HepG2 (cell line): ENCODE measurements around the gene IER5L. TPM values are rescaled to one million over a fixed set of nuclear protein-coding genes. Genes with fewer than 3 reads are reported as not detected.

Source experiments
- ARHGAP35 ChIP-seq: sonication (generic); formaldehyde crosslinking; IDR thresholded peaks from 2 replicates; pipeline ENCODE4 v1.9.0; 2022; ENCODE audit warnings: mild to moderate bottlenecking, inconsistent platforms, moderate library complexity, missing genetic modification reagents, borderline replicate concordance
- ELF1 ChIP-seq: sonication (generic); formaldehyde crosslinking; IDR thresholded peaks from 2 replicates; pipeline ENCODE4 v1.4.0; 2020; ENCODE audit warnings: missing genetic modification reagents
- HOXD1 ChIP-seq: sonication (generic); formaldehyde crosslinking; IDR thresholded peaks from 2 replicates; pipeline ENCODE4 v1.5.0; 2020; ENCODE audit warnings: missing genetic modification reagents
- JARID2 ChIP-seq: sonication (generic); formaldehyde crosslinking; IDR thresholded peaks from 2 replicates; pipeline ENCODE4 v1.8.1; 2023; ENCODE audit warnings: missing genetic modification reagents, inconsistent platforms; ENCODE audit not compliant: insufficient replicate concordance
- KDM5A ChIP-seq: fragments of 200-600 bp; sonication (generic); IDR thresholded peaks from 2 replicates; pipeline ENCODE4 v1.7.0; 2018; ENCODE audit warnings: antibody characterized with exemption, mild to moderate bottlenecking, low read length, borderline replicate concordance
- NAIF1 ChIP-seq: sonication (generic); formaldehyde crosslinking; IDR thresholded peaks from 2 replicates; pipeline ENCODE4 v1.5.0; 2020; ENCODE audit warnings: mild to moderate bottlenecking, missing genetic modification reagents, borderline replicate concordance
- NFE2L1 ChIP-seq: sonication (generic); formaldehyde crosslinking; IDR thresholded peaks from 2 replicates; pipeline ENCODE4 v1.4.0; 2020; ENCODE audit warnings: missing genetic modification reagents, mild to moderate bottlenecking, borderline replicate concordance
- SMAD1 ChIP-seq: sonication (generic); formaldehyde crosslinking; IDR thresholded peaks from 2 replicates; pipeline ENCODE4 v1.4.0; 2020; ENCODE audit warnings: missing genetic modification reagents, low read depth, mild to moderate bottlenecking, borderline replicate concordance
- TBX2 ChIP-seq: sonication (generic); formaldehyde crosslinking; IDR thresholded peaks from 2 replicates; pipeline ENCODE4 v1.5.0; 2020; ENCODE audit warnings: missing genetic modification reagents, mild to moderate bottlenecking, borderline replicate concordance
- UBTF ChIP-seq: sonication (generic); formaldehyde crosslinking; IDR thresholded peaks from 2 replicates; pipeline ENCODE4 v1.4.0; 2020; ENCODE audit warnings: mild to moderate bottlenecking, missing genetic modification reagents
- ZFP90 ChIP-seq: sonication (generic); formaldehyde crosslinking; IDR thresholded peaks from 2 replicates; pipeline ENCODE4 v1.8.0; 2022; ENCODE audit warnings: missing genetic modification reagents, mild to moderate bottlenecking, inconsistent platforms, borderline replicate concordance
- ZHX1 ChIP-seq: sonication (generic); formaldehyde crosslinking; IDR thresholded peaks from 2 replicates; pipeline ENCODE4 v1.8.1; 2022; ENCODE audit warnings: low read depth, mild to moderate bottlenecking, missing genetic modification reagents
- ZNF557 ChIP-seq: sonication (generic); formaldehyde crosslinking; IDR thresholded peaks from 2 replicates; pipeline ENCODE4 v1.4.0; 2020; ENCODE audit warnings: missing genetic modification reagents
- ZNF562 ChIP-seq: sonication (generic); formaldehyde crosslinking; IDR thresholded peaks from 2 replicates; pipeline ENCODE4 v1.8.0; 2022; ENCODE audit warnings: missing genetic modification reagents, borderline replicate concordance
- ZNF703 ChIP-seq: sonication (generic); formaldehyde crosslinking; IDR thresholded peaks from 2 replicates; pipeline ENCODE4 v1.5.1; 2020; ENCODE audit warnings: missing genetic modification reagents, mild to moderate bottlenecking, moderate library complexity, borderline replicate concordance
- ZNF790 ChIP-seq: sonication (generic); formaldehyde crosslinking; IDR thresholded peaks from 2 replicates; pipeline ENCODE4 v1.8.0; 2022; ENCODE audit warnings: missing genetic modification reagents, mild to moderate bottlenecking, borderline replicate concordance
- polyA plus RNA-seq, 8 experiments: library from polyadenylated mRNA; depleted of rRNA in 3 of 8; stranded (reverse) in 7 of 8; unstranded in 1 of 8; fragments of >200 nt; fragmentation: Illumina TruSeq in 4 of 8; extraction: Trizol in 4 of 8; gene quantifications; 2 replicates each; pipeline versions ENCODE4 v1.2.1 to v1.2.3, GENCODE V29; 2011 to 2016; ENCODE audit warnings: low read depth in 4 of 8, missing spikeins in 1 of 8, mixed read lengths in 1 of 8; ENCODE audit not compliant: insufficient read depth in 1 of 8
- total RNA-seq, 5 experiments: library from RNA; depleted of rRNA; stranded (reverse); fragments of >200 nt; fragmentation: Illumina TruSeq; extraction: Trizol; gene quantifications; 2 replicates each; pipeline ENCODE4 v1.2.3, GENCODE V29; 2016; ENCODE audit warnings: low read depth in 1 of 5
- TF ChIP-seq, protein P1 (sequence below): sonication (generic); formaldehyde crosslinking; IDR thresholded peaks from 2 replicates; pipeline ENCODE4 v1.5.0; 2020; ENCODE audit warnings: mild to moderate bottlenecking, missing genetic modification reagents, borderline replicate concordance
- TF ChIP-seq, protein P2 (sequence below): sonication (generic); formaldehyde crosslinking; IDR thresholded peaks from 2 replicates; pipeline ENCODE4 v1.4.0; 2020; ENCODE audit warnings: missing genetic modification reagents, borderline replicate concordance

Gene IER5L
- total and polyA plus RNA-seq, 2 of the 13 experiments (the other 11 are each of a cell fraction or from before 2014, with no cell fraction given) = 1.8 to 3.3 TPM

DNA sequence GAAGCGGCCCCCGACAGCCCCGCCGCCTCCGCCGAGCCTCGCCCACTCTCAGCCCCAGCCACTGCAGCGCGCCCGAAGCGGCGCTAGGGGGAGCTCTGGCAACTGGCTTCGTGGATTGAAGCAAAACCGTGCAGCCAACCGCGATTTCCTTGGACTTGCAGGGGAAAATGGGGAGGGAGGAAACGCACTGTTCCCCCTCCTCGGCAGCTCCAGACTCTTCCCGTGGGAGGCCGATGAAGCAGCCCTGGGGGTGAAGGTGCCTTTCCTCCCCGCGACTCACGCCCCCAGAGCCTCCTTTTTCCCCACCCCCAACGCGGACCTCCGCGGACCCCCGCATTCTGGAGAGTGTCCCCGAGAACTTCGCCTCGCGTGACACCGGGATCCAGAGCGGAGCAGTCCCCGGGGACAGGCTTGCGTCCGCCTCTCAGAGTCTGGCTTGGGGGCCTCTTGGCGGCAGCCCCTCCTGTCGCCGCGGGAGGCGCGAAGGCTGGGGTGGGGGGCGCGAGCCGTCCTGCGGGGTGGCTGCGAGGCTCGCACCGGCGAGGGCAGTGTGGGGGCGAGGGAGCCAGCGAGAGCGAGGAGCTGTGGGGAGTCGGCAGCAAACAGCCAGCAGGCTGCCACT, 3.8 kb downstream of the IER5L start (continued):
- TF ChIP-seq, protein P1, sequence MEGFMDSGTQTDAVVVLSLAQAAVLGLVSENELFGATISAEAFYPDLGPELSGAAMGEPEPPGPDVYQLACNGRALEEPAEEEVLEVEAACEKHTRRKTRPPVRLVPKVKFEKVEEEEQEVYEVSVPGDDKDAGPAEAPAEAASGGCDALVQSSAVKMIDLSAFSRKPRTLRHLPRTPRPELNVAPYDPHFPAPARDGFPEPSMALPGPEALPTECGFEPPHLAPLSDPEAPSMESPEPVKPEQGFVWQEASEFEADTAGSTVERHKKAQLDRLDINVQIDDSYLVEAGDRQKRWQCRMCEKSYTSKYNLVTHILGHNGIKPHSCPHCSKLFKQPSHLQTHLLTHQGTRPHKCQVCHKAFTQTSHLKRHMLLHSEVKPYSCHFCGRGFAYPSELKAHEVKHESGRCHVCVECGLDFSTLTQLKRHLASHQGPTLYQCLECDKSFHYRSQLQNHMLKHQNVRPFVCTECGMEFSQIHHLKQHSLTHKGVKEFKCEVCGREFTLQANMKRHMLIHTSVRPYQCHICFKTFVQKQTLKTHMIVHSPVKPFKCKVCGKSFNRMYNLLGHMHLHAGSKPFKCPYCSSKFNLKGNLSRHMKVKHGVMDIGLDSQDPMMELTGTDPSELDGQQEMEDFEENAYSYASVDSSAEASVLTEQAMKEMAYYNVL (CRISPR knock-in tag) = peak; percentile 43
- TF ChIP-seq ZNF557 (0 out of 2 replicates have a peak, but pooled peaks have one; percentile 14), ZNF562 (CRISPR knock-in tag) (no peak), HOXD1 (peak; percentile 47; the same call in 1 of the 2 replicates), KDM5A (no peak; the same call in 1 of the 2 replicates), ZNF703 (no peak), NAIF1 (CRISPR knock-in tag) (0 out of 2 replicates have a peak, but pooled peaks have one; percentile 47), ZFP90 (peak; percentile 76; the same call in 1 of the 2 replicates), ARHGAP35 (CRISPR knock-in tag) (no peak), JARID2 (CRISPR knock-in tag) (no peak), ZHX1 (CRISPR knock-in tag) (peak; percentile 74; the same call in 1 of the 2 replicates), ELF1 (no peak; the same call in 1 of the 2 replicates), NFE2L1 (CRISPR knock-in tag) (no peak), SMAD1 (no peak), UBTF (CRISPR knock-in tag) (no peak), ZNF790 (CRISPR knock-in tag) (no peak), TBX2 (CRISPR knock-in tag) (peak; percentile 56)
- TF ChIP-seq, protein P2, sequence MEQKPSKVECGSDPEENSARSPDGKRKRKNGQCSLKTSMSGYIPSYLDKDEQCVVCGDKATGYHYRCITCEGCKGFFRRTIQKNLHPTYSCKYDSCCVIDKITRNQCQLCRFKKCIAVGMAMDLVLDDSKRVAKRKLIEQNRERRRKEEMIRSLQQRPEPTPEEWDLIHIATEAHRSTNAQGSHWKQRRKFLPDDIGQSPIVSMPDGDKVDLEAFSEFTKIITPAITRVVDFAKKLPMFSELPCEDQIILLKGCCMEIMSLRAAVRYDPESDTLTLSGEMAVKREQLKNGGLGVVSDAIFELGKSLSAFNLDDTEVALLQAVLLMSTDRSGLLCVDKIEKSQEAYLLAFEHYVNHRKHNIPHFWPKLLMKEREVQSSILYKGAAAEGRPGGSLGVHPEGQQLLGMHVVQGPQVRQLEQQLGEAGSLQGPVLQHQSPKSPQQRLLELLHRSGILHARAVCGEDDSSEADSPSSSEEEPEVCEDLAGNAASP (CRISPR knock-in tag) = 0 out of 2 replicates have a peak, but pooled peaks have one; percentile 42
